Testis (tissue), 3 donors: Measurements from ENCODE around the gene JAKMIP1. TPM values are rescaled to one million over a fixed set of nuclear protein-coding genes. Genes with fewer than 3 reads are reported as not detected.

ENCODE experiments used
- DNase-seq: peaks from one replicate; pipeline ENCODE4 v3.0.0-alpha.2; 2019
- H3K27ac ChIP-seq, 2 donors: fragments of 200-600 bp; sonication (generic); one replicate each; pipeline ENCODE4 v1.5.1; 2019
- H3K27me3 ChIP-seq: fragments of 200-600 bp; sonication (generic); one replicate; pipeline ENCODE4 v1.5.1; 2019
- H3K36me3 ChIP-seq: fragments of 200-600 bp; sonication (generic); one replicate; pipeline ENCODE4 v1.5.1; 2017; ENCODE audit warnings: low read depth; ENCODE audit errors: missing control alignments
- H3K4me1 ChIP-seq: fragments of 200-600 bp; sonication (generic); one replicate; pipeline ENCODE4 v1.5.1; 2019
- H3K4me3 ChIP-seq, 2 donors: fragments of 200-600 bp; sonication (generic); one replicate each; pipeline ENCODE4 v1.5.1; 2017 to 2019
- H3K9me3 ChIP-seq: fragments of 200-600 bp; sonication (generic); one replicate; pipeline ENCODE4 v1.5.1; 2017
- POLR2A ChIP-seq: fragments of 450-650 bp; IDR thresholded peaks from one replicate; pipeline ENCODE4 v1.6.1; 2017; ENCODE audit warnings: antibody characterized with exemption, mild to moderate bottlenecking, moderate library complexity
- WGBS, 2 donors: methylation state at CpG; one replicate each; pipeline ENCODE4 v1.1.5; 2018; 5-methylcytosine and 5-hydroxymethylcytosine counted together
- intact Hi-C: fragments of 100-400 bp; cut with DNase I; formaldehyde crosslinking; loops from one replicate; pipeline ENCODE4 v1.15.1; 2023; ENCODE audit warnings: low total_unique reads
- polyA plus RNA-seq: library from polyadenylated mRNA; stranded (reverse); fragments of 350-450 nt; fragmentation: Illumina TruSeq; extraction: RNeasy Lipid Tissue Mini Kit (QIAGEN cat#74804); gene quantifications from one replicate; pipeline ENCODE4 v1.2.3, GENCODE V29; 2014; ENCODE audit warnings: low read depth, low replicate concordance; ENCODE audit not compliant: insufficient read depth
- total RNA-seq, 2 donors: library from RNA; depleted of rRNA; stranded (reverse); fragments of >200 nt; gene quantifications; one replicate each; pipeline ENCODE4 v1.2.3, GENCODE V29; 2016
- TF ChIP-seq, protein P1 (sequence below), 3 experiments: fragments of 450-650 bp in 2 of 3; fragments of 200-600 bp in 1 of 3; sonication (generic) in 1 of 3; IDR thresholded peaks; one replicate each; pipeline ENCODE4 v1.5.1; 2016 to 2019; ENCODE audit warnings: antibody characterized with exemption in 3 of 3, mild to moderate bottlenecking in 2 of 3, moderate library complexity in 1 of 3

The JAKMIP1 gene
- total and polyA plus RNA-seq, 3 donors from 2014 or later = 10.7 to 18.1 (median 15.2) TPM

- 93% methylated on average over 4 of the region's 4 CpGs for WGBS, 2 donors
- Histone ChIP-seq H3K27ac (no peak overlapping the region), H3K4me3 (no peak overlapping the region), H3K27me3 (no peaks in the 10 kb centered on the region), H3K9me3 (no peaks in the 10 kb centered on the region), H3K4me1 (no peaks in the 10 kb centered on the region), H3K36me3 (no peaks in the 10 kb centered on the region)
- TF ChIP-seq, protein P1, sequence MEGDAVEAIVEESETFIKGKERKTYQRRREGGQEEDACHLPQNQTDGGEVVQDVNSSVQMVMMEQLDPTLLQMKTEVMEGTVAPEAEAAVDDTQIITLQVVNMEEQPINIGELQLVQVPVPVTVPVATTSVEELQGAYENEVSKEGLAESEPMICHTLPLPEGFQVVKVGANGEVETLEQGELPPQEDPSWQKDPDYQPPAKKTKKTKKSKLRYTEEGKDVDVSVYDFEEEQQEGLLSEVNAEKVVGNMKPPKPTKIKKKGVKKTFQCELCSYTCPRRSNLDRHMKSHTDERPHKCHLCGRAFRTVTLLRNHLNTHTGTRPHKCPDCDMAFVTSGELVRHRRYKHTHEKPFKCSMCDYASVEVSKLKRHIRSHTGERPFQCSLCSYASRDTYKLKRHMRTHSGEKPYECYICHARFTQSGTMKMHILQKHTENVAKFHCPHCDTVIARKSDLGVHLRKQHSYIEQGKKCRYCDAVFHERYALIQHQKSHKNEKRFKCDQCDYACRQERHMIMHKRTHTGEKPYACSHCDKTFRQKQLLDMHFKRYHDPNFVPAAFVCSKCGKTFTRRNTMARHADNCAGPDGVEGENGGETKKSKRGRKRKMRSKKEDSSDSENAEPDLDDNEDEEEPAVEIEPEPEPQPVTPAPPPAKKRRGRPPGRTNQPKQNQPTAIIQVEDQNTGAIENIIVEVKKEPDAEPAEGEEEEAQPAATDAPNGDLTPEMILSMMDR (IDR thresholded peaks at IDR 0.05) = no peak
- no peak for TF ChIP-seq POLR2A
- intact Hi-C loops = no loop called here
- no peak for DNase-seq
Observed at GRCh38 chr4:6055030-6055429, 145.3 kb downstream of the JAKMIP1 start.

DNA sequence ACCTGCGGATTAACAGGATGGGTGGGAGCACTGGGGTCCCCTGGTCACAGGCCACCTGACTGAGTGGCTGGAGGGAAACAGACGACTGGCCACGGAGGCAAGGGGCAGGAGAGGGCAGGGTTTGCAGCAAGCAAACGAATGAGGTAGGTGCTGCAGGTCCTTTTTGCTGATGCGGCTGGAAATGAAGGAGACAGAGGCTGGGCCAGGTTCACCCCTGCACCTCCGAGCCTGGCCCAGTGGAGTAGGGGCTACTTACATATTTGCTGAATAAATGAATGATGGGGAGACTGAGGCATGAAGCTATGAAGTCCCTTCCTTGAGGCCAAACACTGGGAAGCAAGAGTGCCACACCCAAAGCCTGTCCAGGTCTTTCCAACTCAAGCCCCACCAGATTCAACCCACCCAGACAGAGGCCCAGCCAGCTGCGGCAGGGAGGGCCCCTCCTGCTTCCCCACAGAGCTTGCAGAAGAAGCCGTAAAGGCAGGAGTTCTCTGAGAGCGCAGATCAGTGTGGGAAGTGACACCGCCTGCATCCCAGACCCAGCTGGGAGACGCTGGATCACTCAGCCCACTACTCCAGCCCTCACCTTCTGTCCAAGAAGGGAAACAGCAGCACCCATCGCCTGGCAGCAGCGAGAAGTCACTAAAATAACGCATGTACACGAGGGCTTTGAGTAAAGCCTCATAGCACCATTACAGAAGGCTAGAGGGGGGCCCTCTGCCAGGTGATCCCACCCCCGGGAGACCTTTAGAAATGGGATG is 146.0 kb downstream of the JAKMIP1 start:
- Histone ChIP-seq H3K4me3 (no peak overlapping the region), H3K9me3 (no peaks in the 10 kb centered on the region), H3K36me3 (no peaks in the 10 kb centered on the region), H3K27me3 (no peaks in the 10 kb centered on the region), H3K27ac (no peak overlapping the region), H3K4me1 (no peaks in the 10 kb centered on the region)
- intact Hi-C loops = no loop called here
- 83 to 84% methylated on average over 13 to 16 of the region's 16 CpGs for WGBS, 2 donors
- no peak for TF ChIP-seq POLR2A
- TF ChIP-seq, protein P1 (IDR thresholded peaks at IDR 0.05) = no peak
- no peak for DNase-seq

DNA sequence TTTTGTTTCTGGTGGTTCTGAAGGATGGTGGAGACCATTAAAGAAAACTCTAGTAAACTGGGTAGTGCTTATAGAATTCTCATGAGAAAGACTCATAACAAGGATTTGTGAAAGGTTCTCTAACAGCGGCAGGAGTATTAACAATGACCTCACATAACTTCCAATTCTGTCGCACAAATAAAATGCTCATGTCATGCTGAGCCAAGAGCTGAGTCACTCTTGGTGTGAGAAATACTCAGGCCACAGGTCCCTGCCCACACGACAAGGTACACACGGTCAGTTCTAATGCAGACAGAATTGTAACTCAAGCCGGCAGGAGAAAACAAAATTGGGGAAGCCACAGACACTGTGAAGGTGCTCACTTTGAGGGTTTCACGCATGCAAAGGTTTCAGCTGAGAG is 147.7 kb downstream of the JAKMIP1 start:
- no peak for DNase-seq
- intact Hi-C loops = no loop called here
- H3K4me1 ChIP-seq = no peaks in the 10 kb centered on the region
- no peaks in the 10 kb centered on the region for H3K9me3 ChIP-seq
- H3K27me3 ChIP-seq = no peaks in the 10 kb centered on the region
- no peaks in the 10 kb centered on the region for H3K36me3 ChIP-seq
- no peak overlapping the region for H3K27ac ChIP-seq
- 89% methylated on average over 6 of the region's 6 CpGs for WGBS, 2 donors
- TF ChIP-seq, protein P1 (IDR thresholded peaks at IDR 0.05) = no peak
- TF ChIP-seq POLR2A = no peak
- H3K4me3 ChIP-seq = no peak overlapping the region

- intact Hi-C loops = no loop called here
- no peak for TF ChIP-seq POLR2A
- TF ChIP-seq, protein P1 (IDR thresholded peaks at IDR 0.05) = no peak
- no peaks in the 10 kb centered on the region for H3K27me3 ChIP-seq
- H3K9me3 ChIP-seq = no peaks in the 10 kb centered on the region
- 67 to 80% methylated on average over 17 of the region's 17 CpGs for WGBS, 2 donors
- no peak overlapping the region for H3K27ac ChIP-seq
- DNase-seq = no peak
- no peaks in the 10 kb centered on the region for H3K36me3 ChIP-seq
- no peak overlapping the region for H3K4me3 ChIP-seq
- no peaks in the 10 kb centered on the region for H3K4me1 ChIP-seq
Observed at GRCh38 chr4:6050551-6050950, 149.8 kb downstream of the JAKMIP1 start.

DNA sequence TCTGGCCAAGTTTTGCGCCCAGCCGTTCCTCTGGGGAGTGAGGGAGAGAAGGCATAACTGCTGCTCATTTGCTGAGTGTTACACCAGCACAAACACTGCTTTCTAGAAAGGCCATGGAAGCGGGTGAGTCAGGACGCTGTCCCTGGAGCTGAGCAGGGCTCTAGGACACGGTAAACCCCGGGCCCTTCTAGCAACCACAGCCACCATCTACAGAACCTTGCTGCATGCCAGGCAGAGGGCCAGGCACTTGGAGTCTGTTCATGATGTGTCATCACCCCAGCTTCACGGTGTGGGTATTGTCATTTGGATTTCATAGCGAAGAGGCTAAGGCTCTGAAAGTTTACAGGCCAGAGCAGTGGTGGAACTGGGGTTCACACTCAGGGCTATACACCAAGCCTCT is 150.4 kb downstream of the JAKMIP1 start:
- H3K36me3 ChIP-seq = no peaks in the 10 kb centered on the region
- no peak overlapping the region for H3K27ac ChIP-seq
- H3K9me3 ChIP-seq = no peaks in the 10 kb centered on the region
- intact Hi-C loops = no loop called here
- H3K4me1 ChIP-seq = no peaks in the 10 kb centered on the region
- no peaks in the 10 kb centered on the region for H3K27me3 ChIP-seq
- 90 to 93% methylated on average over 6 to 8 of the region's 8 CpGs for WGBS, 2 donors
- H3K4me3 ChIP-seq = no peak overlapping the region
- TF ChIP-seq, protein P1 (IDR thresholded peaks at IDR 0.05) = no peak
- TF ChIP-seq POLR2A = no peak
- no peak for DNase-seq
